Esophagus muscularis mucosa (tissue), 4 donors: ENCODE data around the gene HBB.

Source experiments
- EP300 ChIP-seq: sonication (generic); formaldehyde crosslinking; IDR thresholded peaks from one replicate; pipeline ENCODE4 v1.6.1; 2017; ENCODE audit warnings: antibody characterized with exemption
- POLR2A ChIP-seq: fragments of 450-650 bp; IDR thresholded peaks from one replicate; pipeline ENCODE4 v1.6.1; 2017; ENCODE audit warnings: antibody characterized with exemption, moderate library complexity, mild to moderate bottlenecking, low read depth
- TF ChIP-seq, protein P1 (sequence below), 3 experiments: fragments of 200-600 bp in 2 of 3; fragments of 450-650 bp in 1 of 3; sonication (generic) in 2 of 3; IDR thresholded peaks; one replicate each; pipeline ENCODE4 v1.5.1; 2017 to 2019; ENCODE audit warnings: antibody characterized with exemption in 3 of 3, mild to moderate bottlenecking in 2 of 3, moderate library complexity in 1 of 3

DNA sequence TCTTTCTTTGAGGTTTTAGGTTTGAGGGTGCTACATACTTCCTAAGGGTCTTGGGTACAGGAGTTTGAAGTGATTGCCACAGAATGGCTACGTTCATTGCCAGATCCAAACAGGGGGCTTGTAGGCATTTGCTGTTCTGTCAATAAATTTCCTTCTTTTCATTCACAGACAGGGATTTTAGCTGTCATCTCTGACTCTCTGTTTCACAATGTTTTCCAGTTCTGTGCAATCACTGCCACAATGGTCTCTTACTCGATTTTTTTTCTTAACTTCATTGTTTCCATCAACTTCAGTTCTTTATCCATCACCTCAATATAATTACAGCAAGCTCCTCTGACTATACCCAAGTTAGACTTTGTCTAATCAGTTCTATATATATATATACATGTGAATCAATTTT lies 13.6 kb upstream of the HBB start:
- TF ChIP-seq, protein P1, sequence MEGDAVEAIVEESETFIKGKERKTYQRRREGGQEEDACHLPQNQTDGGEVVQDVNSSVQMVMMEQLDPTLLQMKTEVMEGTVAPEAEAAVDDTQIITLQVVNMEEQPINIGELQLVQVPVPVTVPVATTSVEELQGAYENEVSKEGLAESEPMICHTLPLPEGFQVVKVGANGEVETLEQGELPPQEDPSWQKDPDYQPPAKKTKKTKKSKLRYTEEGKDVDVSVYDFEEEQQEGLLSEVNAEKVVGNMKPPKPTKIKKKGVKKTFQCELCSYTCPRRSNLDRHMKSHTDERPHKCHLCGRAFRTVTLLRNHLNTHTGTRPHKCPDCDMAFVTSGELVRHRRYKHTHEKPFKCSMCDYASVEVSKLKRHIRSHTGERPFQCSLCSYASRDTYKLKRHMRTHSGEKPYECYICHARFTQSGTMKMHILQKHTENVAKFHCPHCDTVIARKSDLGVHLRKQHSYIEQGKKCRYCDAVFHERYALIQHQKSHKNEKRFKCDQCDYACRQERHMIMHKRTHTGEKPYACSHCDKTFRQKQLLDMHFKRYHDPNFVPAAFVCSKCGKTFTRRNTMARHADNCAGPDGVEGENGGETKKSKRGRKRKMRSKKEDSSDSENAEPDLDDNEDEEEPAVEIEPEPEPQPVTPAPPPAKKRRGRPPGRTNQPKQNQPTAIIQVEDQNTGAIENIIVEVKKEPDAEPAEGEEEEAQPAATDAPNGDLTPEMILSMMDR (IDR thresholded peaks at IDR 0.05), result no peak
- TF ChIP-seq POLR2A, result no peak
- no peak for TF ChIP-seq EP300
